Activated CD4-positive, alpha-beta memory T cell treated with anti-CD3 and anti-CD28 coated beads, Interleukin-2, amount 10 ng/mL, durations not matched to agents 7 days and 5 days (primary cell): Measurements from ENCODE around the gene GSN. TPM values are rescaled to one million over a fixed set of nuclear protein-coding genes. Genes with fewer than 3 reads are reported as not detected.

Experiments
- CTCF ChIA-PET: fragments of 350-600 bp; sonication (Branson Sonifier 250); formaldehyde crosslinking; loops from one replicate; lab custom pipeline; 2021; ENCODE audit warnings: antibody characterized with exemption, inconsistent platforms; lab: Charles Lee
- POLR2A ChIA-PET: fragments of 350-600 bp; sonication (Branson Sonifier 250); formaldehyde crosslinking; loops from one replicate; lab custom pipeline; 2021; ENCODE audit warnings: antibody characterized with exemption; lab: Charles Lee
- DNase-seq: peaks from one replicate; pipeline ENCODE4 v3.0.0-alpha.2; 2020
- H3K27ac Mint-ChIP-seq: one replicate; pipeline ENCODE4 v1.8.0; 2021; ENCODE audit warnings: mild to moderate bottlenecking, mixed read lengths
- H3K27me3 Mint-ChIP-seq: one replicate; pipeline ENCODE4 v1.8.0; 2021; ENCODE audit warnings: mixed read lengths
- H3K36me3 Mint-ChIP-seq: one replicate; pipeline ENCODE4 v1.8.0; 2021; ENCODE audit warnings: low read depth, mixed read lengths
- H3K4me1 Mint-ChIP-seq: one replicate; pipeline ENCODE4 v1.8.0; 2021; ENCODE audit warnings: mixed read lengths
- H3K4me3 Mint-ChIP-seq: one replicate; pipeline ENCODE4 v1.8.0; 2021; ENCODE audit warnings: mild to moderate bottlenecking, mixed read lengths
- H3K9me3 Mint-ChIP-seq: one replicate; pipeline ENCODE4 v1.8.0; 2021; ENCODE audit warnings: mixed read lengths
- total RNA-seq, 2 experiments: library from RNA; stranded (reverse); gene quantifications; one replicate each; pipeline ENCODE4 v1.2.3, GENCODE V29; 2021

The GSN gene
- total RNA-seq, result 1 to 10 TPM; 5.8 to 6.0 TPM

DNA sequence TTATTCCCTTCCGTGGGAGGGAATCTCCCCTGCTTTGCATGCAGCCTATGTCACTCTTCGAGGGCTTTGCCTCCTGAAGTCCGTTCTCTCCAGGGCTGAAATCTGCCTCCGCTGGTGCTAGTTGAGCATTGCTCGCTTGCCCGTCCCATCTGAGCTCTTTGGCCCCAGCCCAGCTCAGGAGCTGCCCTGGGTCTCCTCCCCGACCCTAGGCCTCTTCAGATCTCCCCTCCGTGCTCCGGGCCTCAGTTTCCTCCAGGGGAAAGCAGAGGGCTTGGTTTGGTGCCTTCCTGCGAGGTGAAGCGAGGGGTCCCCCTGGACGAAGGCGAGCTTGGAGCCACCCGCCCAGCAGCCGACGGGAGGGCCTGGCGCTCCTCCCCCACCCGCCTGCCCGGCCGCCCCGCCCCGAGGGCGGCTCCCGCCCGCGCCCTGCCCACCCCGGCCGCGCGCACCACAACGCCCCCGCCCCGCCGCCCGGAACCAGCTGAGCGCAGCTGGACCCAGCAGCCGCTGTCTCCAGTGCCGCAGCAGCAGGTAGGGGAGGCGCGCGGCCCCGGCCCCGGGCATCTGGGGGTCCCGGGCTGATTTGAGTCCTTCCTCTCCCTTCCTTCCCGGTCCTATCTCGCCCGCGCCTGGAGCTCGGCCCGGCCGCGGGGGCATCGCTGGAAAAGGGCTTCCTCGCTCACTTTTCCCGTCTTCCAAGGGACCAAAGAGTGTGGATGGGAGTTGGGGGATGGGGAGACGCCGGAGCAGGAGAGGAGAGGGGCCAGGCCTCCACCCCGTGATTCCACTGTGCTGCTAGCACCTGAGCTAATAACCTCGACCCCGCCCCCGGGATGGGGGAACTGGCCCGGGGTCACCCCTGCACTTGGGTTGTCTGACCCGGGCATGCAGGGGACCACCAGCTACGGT, at the start of gene GSN:
TSS of gene GSN (plus strand) at position 474 of the 909 bp plus-strand sequence. CDS start 33,810 bp downstream, outside the sequence.
- peaks cover 17% of the 10 kb centered on the region for H3K27me3 Mint-ChIP-seq
- POLR2A ChIA-PET, result interaction anchor here (1.8 kb wide), 1 partner anchor 10 kb away, joined by 5 read pairs; no protein-coding TSS in a partner anchor
- DNase-seq, result peak; percentile 69
- no peak within 1 kb of the TSS for H3K27ac Mint-ChIP-seq
- peak within 1 kb of the TSS; percentile 66 for H3K4me3 Mint-ChIP-seq
- CTCF ChIA-PET, result interaction anchor here (0.7 to 4.4 kb wide), 3 partner anchors 10 to 55 kb away, joined by 3 to 31 read pairs (median 6); no protein-coding TSS in a partner anchor
- H3K4me1 Mint-ChIP-seq, result peaks cover 18% of the 10 kb centered on the region
- no peaks in the 10 kb centered on the region for H3K36me3 Mint-ChIP-seq
- no peaks in the 10 kb centered on the region for H3K9me3 Mint-ChIP-seq

DNA sequence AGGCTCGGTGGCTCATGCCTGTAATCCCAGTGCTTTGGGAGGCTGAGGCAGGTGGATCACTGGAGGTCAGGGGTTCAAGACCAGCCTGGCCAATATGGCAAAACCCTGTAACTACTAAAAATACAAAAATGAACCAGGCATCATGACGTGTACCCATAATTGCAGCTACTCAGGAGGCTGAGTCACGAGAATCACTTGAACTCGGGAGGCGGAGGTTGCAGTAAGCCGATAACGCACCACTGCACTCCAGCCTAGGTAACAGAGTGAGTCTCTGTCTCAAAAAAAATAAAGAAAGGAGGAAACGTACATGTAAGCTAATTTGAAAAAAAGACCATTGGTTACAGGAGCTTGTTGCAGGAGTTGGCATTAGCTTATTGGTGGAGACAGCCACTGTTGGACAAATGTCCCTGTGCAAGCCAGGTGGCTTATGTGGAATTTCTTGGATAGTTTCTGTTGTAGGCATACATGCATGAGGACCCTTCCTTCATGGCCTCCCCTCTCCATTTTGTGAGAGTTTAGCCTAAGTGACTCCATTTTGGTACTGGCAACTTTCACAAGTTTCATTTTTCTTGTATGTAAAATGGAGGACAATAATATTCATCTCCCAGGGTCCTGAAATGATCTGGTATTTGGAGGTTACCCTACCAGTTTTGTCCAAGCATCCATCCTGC, 49.5 kb upstream of the GSN start:
- Mint-ChIP-seq H3K36me3 (peaks cover 6% of the 10 kb centered on the region), H3K9me3 (no peaks in the 10 kb centered on the region), H3K27me3 (no peaks in the 10 kb centered on the region), H3K4me3 (no peak overlapping the region), H3K27ac (no peak overlapping the region), H3K4me1 (peaks cover 18% of the 10 kb centered on the region)
- ChIA-PET POLR2A (no interaction called here), CTCF (interaction anchor here (0.6 to 1.1 kb wide), 2 partner anchors 9 to 122 kb away, joined by 3 read pairs; no protein-coding TSS in a partner anchor)
- no peak for DNase-seq

DNA sequence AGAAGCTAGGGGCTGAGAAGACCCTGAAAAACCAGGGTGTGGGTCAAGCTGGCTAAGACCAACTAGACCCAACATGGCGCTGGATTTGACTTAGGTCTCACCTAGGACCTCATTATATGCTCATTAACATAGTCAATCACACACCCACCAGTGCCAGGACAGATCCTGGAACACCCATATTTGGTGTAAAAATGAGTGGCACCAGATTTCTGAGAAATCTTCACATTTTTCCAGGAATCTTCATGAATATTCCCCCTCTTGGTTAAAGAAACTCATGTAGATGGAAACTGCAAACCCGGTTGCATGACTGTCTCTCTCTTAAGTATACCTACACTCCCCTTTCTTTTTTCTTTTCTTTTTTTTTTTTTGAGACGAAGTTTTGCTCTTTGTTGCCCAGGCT, 48.4 kb upstream of the GSN start:
- no peak for DNase-seq
- peaks cover 6% of the 10 kb centered on the region for H3K36me3 Mint-ChIP-seq
- ChIA-PET CTCF (interaction anchor here (0.6 kb wide), 2 partner anchors 159 to 183 kb away, joined by 3 to 5 read pairs; no protein-coding TSS in a partner anchor), POLR2A (no interaction called here)
- H3K9me3 Mint-ChIP-seq, result no peaks in the 10 kb centered on the region
- H3K27ac Mint-ChIP-seq, result no peak overlapping the region
- no peaks in the 10 kb centered on the region for H3K27me3 Mint-ChIP-seq
- H3K4me3 Mint-ChIP-seq, result no peak overlapping the region
- peaks cover 15% of the 10 kb centered on the region for H3K4me1 Mint-ChIP-seq

DNA sequence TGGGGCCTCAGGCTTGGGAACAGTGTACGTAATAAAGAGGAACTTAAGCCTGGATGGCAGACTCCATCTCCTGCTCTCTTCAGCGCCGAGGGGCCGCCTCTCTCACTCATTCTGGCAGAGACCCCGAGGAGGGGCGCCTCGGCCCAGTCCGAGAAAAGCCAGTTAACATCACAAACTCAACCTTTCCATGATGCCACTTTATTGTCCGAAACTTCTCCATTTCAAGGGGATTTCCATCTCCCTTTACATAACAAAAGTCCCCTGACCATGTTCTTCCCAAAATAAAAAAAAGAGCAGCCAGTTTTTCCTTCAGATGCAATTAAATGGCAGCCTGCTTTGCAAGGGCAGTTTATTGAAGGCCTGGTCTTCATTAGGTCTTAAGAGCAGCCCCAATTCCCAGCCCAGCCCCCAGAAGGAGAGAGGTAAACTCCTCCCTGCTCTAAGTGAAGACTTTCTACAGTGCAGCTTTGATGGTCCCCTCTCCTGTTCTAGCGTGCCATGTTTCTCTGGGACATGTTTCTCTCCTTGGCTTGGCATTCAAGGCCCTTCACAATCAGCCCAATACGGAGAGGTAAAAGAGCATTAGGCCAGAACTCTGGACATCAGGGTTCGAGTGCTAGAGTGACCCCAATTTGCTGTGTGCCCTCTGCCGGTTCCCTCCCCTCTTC, 46.8 kb upstream of the GSN start:
- Mint-ChIP-seq H3K27ac (no peak overlapping the region), H3K4me3 (no peak overlapping the region), H3K27me3 (no peaks in the 10 kb centered on the region), H3K36me3 (peaks cover 6% of the 10 kb centered on the region), H3K9me3 (no peaks in the 10 kb centered on the region), H3K4me1 (peaks cover 13% of the 10 kb centered on the region)
- ChIA-PET POLR2A (no interaction called here), CTCF (interaction anchor here (5.2 kb wide), 1 partner anchor 9 kb away, joined by 30 read pairs; no protein-coding TSS in a partner anchor)
- DNase-seq, result no peak

DNA sequence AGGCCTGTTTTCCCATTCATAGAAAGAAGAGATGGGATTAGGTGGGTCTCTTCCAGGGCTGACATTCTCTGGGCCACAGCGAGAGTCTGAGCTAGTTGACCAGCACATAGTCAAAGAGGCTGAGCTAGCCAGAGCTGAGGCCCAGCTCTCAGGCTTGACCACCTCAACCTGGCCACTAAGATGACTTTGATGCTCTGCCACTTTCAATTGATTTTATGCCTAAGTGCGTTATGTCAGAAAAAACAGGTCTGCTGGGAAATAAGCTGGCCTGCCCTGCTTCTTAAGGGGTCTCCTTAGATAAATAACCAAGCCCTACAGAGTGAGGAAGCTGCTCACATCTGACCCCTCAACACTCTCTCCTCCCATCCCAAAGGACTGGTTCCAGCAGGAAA, 46.3 kb upstream of the GSN start:
- peaks cover 6% of the 10 kb centered on the region for H3K36me3 Mint-ChIP-seq
- no peaks in the 10 kb centered on the region for H3K9me3 Mint-ChIP-seq
- ChIA-PET POLR2A (no interaction called here), CTCF (interaction anchor here (5.2 kb wide), 1 partner anchor 10 kb away, joined by 30 read pairs; no protein-coding TSS in a partner anchor)
- no peak overlapping the region for H3K27ac Mint-ChIP-seq
- H3K4me3 Mint-ChIP-seq, result no peak overlapping the region
- DNase-seq, result no peak
- peaks cover 8% of the 10 kb centered on the region for H3K4me1 Mint-ChIP-seq
- no peaks in the 10 kb centered on the region for H3K27me3 Mint-ChIP-seq

DNA sequence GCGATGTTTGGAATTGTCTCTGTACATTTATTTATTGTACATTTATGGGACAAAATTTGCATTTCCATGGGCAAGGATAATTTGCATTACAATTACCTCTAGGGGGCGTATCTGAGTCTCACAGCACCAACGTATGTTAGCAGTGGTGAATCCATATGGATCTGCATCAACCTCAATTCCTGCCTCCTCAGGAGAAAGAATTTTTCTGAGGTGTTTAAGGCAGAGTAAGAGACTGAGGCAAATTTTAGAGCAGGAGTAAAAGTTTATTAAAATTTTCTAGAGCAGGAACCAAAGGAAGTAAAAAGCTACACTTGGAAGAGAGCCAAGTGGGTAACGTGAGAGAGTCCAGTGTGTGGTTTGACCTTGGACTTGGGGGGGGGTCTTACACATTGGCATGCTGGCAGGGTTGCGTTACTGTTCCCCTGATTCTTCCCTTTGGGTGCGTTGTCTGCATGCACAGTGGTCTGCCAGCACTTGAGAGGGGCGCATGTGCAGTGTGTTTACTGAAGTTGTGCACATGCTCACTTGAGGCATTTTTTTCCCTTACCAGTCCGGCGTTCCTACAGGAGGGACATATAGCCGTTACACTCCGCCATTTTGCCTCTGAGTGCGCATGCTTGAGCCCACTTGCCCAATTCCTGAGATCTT, 45.3 kb upstream of the GSN start:
- H3K4me1 Mint-ChIP-seq, result peaks cover 8% of the 10 kb centered on the region
- DNase-seq, result no peak
- H3K4me3 Mint-ChIP-seq, result no peak overlapping the region
- ChIA-PET CTCF (interaction anchor here (0.9 to 5.2 kb wide), 3 partner anchors 11 to 180 kb away, joined by 3 to 30 read pairs (median 4); no protein-coding TSS in a partner anchor), POLR2A (interaction anchor here (0.6 kb wide), 1 partner anchor 86 kb away, joined by 3 read pairs; no protein-coding TSS in a partner anchor)
- peaks cover 6% of the 10 kb centered on the region for H3K36me3 Mint-ChIP-seq
- H3K27me3 Mint-ChIP-seq, result no peaks in the 10 kb centered on the region
- H3K27ac Mint-ChIP-seq, result no peak overlapping the region
- no peaks in the 10 kb centered on the region for H3K9me3 Mint-ChIP-seq

DNA sequence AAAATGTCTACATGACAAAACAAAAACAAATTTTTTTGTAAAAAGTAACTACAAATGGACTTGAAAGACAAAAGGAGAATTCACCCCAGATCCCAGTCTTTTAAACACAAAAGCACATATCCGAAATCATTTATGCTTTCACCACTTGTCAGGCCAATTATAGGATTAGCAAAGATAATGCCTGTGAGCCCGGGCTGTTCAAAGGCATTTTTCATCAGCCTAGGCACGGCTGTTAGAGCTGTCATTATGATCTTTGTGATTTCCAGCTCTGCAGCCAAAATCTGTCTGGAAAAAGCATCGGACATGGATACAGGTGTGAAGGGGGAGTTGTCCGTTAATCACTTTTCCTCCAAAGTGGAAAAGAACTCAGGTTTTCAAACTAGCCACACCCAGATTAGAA, 42.7 kb upstream of the GSN start:
- no peak for DNase-seq
- ChIA-PET POLR2A (no interaction called here), CTCF (interaction anchor here (0.9 to 5.2 kb wide), 3 partner anchors 14 to 160 kb away, joined by 3 to 30 read pairs (median 3); no protein-coding TSS in a partner anchor)
- no peaks in the 10 kb centered on the region for H3K27me3 Mint-ChIP-seq
- H3K4me1 Mint-ChIP-seq, result peaks cover 4% of the 10 kb centered on the region
- H3K36me3 Mint-ChIP-seq, result peaks cover 2% of the 10 kb centered on the region
- no peak overlapping the region for H3K27ac Mint-ChIP-seq
- H3K9me3 Mint-ChIP-seq, result no peaks in the 10 kb centered on the region
- H3K4me3 Mint-ChIP-seq, result no peak overlapping the region

DNA sequence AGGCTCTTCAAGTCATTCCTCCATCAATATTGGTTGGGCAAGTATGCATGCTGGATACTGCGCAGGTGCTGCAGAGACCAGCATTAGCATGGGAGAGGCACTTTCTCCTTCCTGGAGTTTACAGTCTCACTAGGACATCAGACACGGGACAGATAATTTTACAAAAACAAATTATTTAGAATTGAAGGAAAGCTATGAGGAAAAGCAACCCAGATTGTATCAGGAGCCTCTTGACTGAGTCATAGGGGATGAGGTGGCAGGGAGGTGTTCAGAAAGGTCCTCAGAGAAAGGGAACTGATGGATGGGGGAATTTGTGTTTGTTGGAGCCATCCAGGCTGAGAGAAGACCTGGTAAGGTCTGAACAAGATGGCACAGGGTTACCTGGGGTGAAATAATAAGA, 41.8 kb upstream of the GSN start:
- POLR2A ChIA-PET, result no interaction called here
- H3K27ac Mint-ChIP-seq, result no peak overlapping the region
- H3K4me3 Mint-ChIP-seq, result no peak overlapping the region
- CTCF ChIA-PET, result interaction anchor here (0.6 to 1.6 kb wide), 3 partner anchors 13 to 95 kb away, joined by 3 to 7 read pairs (median 4); no protein-coding TSS in a partner anchor
- H3K36me3 Mint-ChIP-seq, result no peaks in the 10 kb centered on the region
- H3K27me3 Mint-ChIP-seq, result no peaks in the 10 kb centered on the region
- H3K9me3 Mint-ChIP-seq, result no peaks in the 10 kb centered on the region
- DNase-seq, result no peak
- H3K4me1 Mint-ChIP-seq, result peaks cover 2% of the 10 kb centered on the region

DNA sequence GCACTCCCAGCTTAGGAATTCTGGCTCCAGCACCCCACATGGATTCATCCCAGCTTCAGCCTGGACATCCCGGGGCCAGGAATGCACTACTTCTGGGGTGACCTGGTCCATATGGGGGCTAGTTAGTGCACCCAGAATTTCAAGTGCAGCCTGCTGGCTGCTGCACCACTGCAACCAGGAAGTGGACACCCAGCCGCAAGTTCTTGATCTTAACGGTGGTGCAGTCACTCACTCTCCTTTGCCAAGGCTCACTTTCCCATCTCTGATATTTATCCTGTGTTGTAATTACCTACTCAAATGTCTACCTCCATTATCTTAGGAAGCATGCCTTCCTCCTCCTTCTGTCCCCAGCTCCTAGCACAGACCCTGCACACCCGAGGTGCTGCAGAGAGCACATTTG, 40.1 kb upstream of the GSN start:
- DNase-seq, result no peak
- ChIA-PET CTCF (no interaction called here), POLR2A (no interaction called here)
- Mint-ChIP-seq H3K27ac (no peak overlapping the region), H3K36me3 (peaks cover 3% of the 10 kb centered on the region), H3K27me3 (no peaks in the 10 kb centered on the region), H3K4me1 (peaks cover 2% of the 10 kb centered on the region), H3K4me3 (no peak overlapping the region), H3K9me3 (no peaks in the 10 kb centered on the region)

DNA sequence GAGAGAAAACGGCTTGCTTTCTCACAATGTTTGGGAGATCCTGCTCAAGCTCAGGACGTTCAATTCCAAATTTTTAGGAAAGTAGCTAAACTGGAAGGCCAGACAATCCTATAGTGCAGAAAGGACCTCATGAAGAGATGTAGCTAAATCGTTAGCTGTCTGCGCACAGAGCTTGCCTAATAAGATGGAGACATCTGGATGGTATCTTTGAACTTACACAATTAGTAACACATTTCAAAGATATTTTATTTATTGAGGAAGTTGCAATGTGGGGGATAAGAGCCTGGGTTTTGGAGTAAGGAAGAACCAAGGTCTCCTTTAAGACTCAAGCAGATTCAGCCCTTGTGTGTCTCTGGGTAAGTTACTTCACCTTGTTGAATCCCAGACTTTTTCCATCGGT, 37.7 kb upstream of the GSN start:
- DNase-seq, result no peak
- H3K4me3 Mint-ChIP-seq, result no peak overlapping the region
- H3K36me3 Mint-ChIP-seq, result peaks cover 3% of the 10 kb centered on the region
- no peaks in the 10 kb centered on the region for H3K9me3 Mint-ChIP-seq
- H3K4me1 Mint-ChIP-seq, result peaks cover 5% of the 10 kb centered on the region
- no peak overlapping the region for H3K27ac Mint-ChIP-seq
- POLR2A ChIA-PET, result no interaction called here
- CTCF ChIA-PET, result interaction anchor here (0.9 to 1.4 kb wide), 3 partner anchors 15 to 49 kb away, joined by 3 read pairs; no protein-coding TSS in a partner anchor
- no peaks in the 10 kb centered on the region for H3K27me3 Mint-ChIP-seq

DNA sequence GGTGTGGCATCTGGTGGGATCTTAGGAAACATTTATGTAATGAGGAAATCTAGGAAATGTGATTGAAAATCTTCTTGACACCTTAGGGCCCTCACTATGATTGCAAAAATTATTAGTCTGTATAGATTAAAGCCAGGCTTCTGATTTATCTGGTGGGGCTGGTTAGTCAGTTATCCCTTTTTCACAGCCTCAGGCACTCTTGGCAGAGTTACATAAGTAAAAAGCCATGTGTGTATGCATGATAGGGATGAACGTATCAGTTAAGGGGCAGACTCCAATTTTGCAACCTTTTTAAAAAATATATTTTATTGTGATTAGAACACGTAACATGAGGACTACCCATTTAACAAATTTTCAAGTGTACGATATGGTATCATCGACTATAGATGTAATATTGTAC, 35.7 kb upstream of the GSN start:
- no peaks in the 10 kb centered on the region for H3K9me3 Mint-ChIP-seq
- peaks cover 5% of the 10 kb centered on the region for H3K4me1 Mint-ChIP-seq
- H3K36me3 Mint-ChIP-seq, result peaks cover 3% of the 10 kb centered on the region
- POLR2A ChIA-PET, result no interaction called here
- no peak overlapping the region for H3K4me3 Mint-ChIP-seq
- CTCF ChIA-PET, result no interaction called here
- DNase-seq, result no peak
- H3K27ac Mint-ChIP-seq, result no peak overlapping the region
- H3K27me3 Mint-ChIP-seq, result no peaks in the 10 kb centered on the region
